NAMALWA (cell line): Measurements from ENCODE around the gene ZFAND3.

Experiments used
- DNase-seq: peaks from one replicate; pipeline ENCODE4 v3.0.0-alpha.2; 2015; ENCODE audit warnings: low spot score

The ZFAND3 gene

DNA sequence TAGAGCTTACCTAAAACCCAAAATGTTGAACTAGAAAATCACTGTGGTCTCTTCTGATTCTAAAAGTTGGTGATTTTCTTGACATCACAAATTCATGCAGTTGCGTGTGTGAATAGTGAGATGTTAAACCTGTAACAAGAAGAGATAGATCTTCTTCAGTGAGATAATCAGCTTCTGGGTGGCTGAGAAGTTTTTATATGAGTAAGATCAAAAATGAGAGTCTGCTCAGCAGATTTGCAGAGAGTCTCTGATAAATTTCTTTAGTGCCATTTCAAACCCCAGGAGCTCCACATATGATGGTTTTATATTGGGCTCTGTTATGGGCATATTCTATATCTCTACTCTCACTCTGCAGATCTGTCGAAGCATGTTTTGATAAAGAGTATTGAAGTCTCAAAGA is 185.4 kb downstream of the ZFAND3 start:
- DNase-seq = no peak

DNA sequence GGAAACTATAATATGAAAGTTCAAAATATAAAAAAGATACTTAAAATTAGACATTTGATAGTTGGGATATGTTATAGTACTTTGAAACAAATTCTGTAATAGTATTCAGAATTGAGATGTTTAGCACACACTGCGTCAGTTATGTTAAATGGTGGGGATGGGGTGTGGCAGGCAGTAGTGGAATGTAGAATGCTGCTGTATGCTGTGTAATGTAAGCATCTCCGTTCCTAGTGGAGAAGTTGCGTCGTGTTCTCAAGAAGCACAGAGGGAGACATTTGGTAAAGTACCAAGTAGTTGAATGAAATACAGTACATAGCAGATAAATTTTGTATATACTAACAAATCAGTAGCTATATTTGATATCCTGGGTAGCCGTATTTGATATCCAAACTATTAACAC is 192.4 kb downstream of the ZFAND3 start:
- DNase-seq = no peak

DNA sequence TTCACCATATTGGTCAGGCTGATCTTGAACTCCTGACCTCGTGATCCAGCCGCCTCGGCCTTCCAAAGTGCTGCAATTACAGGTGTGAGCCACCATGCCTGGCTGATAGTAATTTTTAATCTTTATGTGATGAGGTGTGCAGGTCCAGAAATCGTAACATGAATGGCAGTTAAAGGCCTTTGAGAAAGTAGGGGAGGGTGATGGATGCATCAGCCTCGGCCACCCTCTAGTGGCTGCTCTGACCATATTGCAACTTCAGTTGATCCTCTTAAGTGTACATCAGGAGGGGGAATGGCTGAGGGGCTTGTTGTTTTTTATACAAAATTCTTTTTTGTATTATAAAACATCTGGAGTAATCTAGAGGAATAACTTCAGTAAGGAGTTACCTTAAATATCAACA is 193.0 kb downstream of the ZFAND3 start:
- peak; percentile 63 for DNase-seq

DNA sequence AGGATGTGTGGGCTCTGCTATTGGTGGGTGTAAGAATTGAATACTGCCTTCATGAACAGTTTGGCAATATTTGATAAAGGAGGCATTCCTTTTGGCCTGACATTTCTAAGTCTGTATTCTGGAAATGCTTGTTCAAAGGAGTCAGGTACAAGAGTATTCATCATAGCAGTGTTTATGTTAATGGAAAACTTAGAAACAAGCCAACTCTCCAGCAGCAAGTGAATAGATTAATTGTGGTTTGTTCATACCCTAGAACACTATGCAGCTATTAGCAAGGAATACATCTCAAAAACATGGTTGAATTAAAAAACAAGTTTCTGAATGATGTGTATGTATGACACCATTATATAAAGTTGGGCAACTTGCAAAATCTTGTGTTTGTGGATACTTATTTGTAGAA is 195.8 kb downstream of the ZFAND3 start:
- no peak for DNase-seq

DNA sequence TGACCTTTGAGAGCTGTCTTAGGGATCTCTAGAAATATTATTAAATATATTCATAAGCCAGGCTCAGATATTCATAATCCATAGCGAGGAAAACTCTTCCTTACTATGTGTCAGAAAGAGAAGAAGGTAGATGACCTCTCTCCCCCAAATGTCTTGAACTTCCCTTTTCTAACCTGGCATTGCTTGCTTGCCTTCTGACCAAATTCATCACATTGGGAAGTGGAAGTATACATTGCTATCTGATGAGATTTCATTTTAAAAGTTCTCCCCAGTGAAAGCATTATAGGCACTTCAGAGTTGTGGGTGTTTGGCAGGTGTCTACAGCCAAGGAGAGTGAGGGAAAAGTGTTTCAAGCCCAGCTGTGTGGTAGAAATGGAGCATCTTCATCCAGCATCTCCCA is 197.3 kb downstream of the ZFAND3 start:
- DNase-seq = no peak

DNA sequence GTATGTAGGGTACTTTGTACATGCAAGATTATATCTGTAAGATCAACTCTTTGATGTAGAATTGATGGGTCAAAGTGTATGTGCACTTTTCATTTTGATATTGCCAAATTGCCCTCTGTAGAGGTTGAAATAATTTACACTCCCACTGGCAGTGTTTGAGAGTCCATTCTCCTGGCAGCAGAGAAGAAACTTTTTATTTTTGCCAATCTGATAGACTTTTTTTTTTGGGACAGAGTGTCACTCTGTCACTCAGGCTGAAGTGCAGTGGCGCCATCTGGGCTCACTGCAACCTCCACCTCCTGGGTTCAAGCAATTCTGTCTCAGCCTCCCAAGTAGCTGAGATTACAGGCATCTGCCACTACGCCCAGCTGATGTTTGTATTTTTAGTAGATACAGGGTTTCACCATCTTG is 199.2 kb downstream of the ZFAND3 start:
- no peak for DNase-seq

DNA sequence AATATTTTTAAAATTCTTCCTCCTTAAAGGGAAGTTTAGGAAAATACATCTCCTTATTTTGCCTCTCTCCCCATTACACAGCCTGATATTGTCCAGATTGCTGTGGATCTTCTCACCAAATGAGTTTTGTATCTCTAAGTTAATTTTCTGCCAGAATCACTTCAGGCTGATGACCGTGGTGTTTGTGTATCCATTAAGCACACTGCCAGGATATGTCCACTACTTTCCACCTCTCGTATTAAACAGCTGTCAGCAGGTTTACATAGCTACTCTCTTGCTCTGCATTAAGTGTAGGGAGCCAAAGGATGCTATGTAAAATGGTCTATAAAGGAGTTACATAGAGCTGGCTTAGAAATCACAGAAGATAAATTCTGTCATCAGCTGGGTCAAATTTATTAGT is 201.1 kb downstream of the ZFAND3 start:
- no peak for DNase-seq

DNA sequence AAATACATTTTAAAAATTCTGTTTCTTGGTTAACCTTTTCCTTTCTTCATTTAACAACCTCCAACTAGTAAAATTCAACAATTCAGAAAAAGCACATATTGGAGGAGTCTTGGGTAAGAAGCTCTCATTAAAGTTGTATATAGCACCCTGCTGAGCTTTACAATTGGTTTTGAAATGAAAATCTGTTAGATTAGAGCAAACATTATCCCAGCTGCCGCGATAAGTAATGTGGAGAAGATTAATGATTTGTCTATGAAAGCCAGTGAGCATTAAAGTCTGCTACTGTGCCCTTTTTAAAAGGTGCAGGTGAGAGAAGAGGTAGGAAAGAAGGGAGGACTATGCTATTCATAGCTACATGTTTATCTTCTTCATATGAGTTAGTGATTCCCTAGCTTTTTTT is 201.5 kb downstream of the ZFAND3 start:
- DNase-seq = no peak

DNA sequence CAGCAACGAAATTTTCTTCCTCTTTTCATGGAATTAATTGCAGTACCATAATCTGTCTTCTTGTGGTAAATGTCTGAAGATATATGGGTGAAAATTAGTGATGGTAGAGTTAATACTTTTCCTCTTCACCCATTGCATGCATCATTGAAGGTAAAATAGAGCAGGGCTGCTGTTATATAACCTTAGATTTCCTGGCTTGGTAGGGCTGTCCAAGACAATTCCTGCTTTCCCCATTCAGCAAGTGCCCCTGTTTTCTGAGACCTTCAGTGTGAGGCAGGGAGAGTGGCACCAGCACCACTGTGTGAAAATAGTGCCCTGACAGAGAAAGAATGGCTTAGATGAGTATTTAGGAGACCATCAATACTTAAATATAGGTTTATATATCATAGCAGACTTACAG is 202.0 kb downstream of the ZFAND3 start:
- DNase-seq = no peak

DNA sequence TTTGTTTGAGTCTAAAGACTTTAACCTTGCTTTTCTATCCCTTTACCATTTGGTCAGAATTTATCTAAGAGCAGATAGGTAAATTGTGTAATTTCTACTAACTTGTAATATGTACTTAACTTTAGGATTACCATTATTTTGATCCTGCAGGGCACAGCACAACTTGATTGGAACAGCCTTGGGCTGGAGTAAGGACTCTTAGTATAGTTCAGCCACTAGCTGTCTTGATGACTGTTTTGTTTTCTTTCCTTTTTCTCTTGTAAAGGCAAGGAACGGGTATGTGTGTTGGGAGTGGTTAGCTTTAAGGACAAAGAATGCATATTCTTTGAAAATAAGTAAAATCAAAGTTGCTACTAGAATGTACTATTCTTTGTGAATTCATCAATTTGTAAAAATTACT is 203.2 kb downstream of the ZFAND3 start:
- no peak for DNase-seq

DNA sequence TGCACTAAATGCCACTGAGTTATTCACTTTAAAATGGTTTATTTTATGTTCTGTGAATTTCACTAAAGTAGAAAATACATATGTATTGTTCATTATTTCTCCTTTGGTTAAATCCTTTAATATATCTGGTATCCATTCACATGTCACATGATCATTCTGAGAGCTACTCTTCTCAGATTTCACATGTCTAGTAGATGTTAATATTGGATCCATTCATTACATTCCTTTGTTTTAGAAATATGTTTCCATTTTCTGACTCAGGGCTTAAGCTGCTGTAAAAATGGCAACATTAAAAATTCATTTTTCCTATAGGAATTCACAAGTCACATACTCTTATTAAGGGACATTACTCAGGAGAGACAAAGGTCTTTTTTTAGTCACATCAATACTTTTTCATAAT is 205.4 kb downstream of the ZFAND3 start:
- no peak for DNase-seq

DNA sequence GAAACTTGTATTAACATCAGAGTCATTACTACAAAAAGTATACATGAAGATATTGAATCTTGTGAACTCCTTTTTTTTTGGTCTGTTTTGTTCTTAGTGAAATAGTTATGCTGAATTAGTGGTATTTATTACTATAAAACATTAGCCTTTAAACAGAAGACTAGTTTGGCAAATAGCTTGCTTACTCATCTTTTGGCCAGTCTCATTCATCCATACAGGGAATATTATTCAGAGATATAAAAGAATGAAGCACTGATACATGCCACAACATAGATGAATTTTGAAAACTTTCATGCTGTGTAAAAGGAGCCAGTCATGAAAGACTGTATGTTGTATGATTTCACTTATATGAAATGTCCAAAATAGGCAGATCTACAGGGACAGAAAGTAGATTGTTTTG is 205.9 kb downstream of the ZFAND3 start:
- DNase-seq = no peak

DNA sequence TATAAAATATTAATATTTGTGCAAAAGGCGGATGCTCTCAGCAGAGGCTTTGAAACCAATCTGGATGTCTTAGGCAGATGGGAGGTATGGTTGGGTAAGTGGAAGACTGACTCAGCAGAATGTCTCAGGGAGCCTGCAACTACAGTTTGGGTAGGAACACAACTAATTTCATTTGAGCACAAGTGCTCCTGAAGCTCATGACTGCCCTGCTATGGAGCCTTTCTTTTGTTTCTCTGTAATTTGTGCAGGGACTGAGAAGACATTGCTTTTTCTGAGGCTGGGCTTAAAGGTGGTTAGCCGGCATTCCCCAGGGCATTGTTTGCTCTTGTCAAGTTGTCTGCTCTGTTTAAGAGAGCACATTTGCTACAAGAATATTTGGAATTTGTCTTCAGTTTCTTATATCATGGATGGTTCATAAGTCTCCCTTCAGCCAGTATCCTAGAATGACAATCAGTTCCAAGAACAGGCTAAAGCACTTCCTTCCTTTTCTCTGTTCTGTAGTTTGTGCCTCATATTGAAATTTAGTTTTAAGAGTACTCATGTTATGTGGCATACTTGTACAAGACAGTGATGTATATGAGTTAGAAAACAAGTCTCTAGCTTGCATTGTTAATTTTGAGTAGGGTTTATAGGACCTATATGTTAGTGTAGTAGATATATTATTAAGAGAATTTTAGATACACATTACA is 208.3 kb downstream of the ZFAND3 start:
- no peak for DNase-seq

DNA sequence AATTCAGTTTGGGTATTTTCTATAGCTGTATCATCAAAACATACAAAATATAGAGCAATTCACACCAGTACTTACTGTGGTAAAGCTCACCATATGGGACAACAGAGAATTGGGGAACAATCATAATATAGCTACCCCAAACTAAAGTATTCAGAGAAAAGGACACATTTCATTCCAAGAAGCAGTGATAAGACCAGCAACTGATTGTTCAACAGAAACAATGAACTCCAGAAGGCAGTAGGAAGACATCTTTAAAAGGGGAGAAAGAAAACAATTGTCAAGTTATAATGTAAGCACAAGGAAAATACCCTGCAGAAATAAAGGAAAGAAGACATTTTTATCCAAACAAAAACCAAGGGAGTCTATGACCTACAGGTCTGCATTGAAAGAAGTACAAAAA is 210.9 kb downstream of the ZFAND3 start:
- DNase-seq = no peak

DNA sequence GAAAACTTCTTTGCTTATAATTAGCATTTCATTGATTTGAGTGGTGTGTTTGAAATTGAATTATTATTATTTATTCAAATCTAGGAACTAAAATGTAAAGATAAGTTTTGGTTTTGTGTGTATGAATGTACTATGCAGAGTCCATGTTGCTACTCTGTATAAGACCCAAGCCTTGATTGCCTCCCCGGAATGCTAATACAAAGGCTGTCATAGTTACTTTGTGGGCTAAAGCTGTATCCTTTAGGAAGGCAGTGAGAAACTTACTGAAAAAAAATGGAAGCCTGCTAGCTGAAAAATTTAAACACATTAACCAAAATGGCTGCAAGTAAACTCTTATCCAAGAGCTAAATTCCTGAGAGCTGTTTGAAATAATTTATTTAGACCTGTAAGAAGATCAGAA is 213.3 kb downstream of the ZFAND3 start:
- no peak for DNase-seq

DNA sequence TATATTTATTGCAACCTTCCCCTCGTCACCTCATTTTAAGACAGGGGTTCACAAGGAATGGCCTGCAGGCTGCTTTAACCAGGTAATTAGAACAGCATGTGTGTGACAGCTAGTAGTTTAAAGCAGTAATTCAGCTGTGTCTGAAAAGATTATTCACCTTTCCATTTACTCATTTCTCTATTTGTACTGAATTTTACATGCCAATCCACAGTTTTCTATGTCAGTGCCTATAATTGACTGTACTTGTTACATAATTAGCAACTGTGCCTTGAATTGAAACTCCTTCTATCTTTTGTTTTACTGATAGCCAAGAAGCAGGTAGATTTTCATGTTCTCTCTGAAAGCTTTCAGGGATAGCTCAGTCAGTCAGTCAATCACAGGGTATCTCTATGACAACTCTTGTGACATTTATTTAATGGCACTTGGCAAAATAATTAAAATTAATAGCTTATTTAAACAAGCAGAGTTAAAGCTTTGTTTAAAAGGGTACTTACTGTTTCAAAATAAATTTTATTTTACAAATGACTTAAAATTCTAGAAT is 214.0 kb downstream of the ZFAND3 start:
- no peak for DNase-seq

DNA sequence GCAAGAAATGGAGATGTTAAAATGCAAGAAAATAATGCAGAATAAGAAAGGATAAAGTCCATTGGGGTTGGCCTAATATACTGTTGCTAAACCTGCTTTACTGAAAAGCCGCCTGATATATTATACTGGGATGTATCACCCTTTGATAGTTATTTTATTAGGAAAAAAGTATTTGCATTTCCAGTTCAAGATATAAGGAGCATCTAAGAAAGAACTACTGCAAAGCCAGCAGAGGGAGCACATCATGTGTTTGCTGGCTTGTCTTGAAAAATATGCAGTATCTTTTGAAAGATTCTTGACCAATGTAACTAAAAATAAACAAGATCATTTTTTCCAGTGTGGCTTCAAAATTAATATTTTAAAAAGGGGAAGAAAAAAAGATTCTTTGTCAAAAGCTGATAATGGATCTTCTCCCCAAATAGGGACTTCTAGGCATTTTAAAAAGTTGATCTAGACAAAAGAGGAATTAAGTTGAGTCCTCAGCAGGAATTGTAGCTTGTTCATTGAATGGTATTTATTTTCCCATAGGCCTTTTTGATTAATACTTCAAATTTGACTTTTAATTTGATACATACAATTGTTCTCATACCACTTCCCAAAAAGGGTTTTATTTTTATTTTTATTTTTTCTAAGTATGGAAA is 214.9 kb downstream of the ZFAND3 start:
- peak; percentile 43 for DNase-seq

DNA sequence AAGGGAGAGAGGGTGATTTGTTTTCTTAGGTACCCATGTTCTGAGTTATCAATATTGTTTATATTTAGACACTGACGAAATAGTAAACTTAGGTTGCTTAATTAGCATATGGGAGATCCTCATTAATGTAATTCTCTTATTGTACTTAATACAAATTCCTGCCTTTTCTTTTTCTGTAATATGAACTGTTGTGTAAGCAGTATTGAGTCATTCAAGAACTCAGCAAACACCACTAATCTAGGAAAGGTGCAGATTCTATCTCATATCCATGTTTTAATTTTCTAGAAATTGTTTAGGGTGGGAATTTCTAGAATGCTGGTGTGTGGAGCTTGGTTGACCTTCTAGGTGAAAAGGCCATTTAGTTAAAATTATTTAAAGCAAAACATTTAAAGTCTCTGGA is 216.0 kb downstream of the ZFAND3 start:
- no peak for DNase-seq

DNA sequence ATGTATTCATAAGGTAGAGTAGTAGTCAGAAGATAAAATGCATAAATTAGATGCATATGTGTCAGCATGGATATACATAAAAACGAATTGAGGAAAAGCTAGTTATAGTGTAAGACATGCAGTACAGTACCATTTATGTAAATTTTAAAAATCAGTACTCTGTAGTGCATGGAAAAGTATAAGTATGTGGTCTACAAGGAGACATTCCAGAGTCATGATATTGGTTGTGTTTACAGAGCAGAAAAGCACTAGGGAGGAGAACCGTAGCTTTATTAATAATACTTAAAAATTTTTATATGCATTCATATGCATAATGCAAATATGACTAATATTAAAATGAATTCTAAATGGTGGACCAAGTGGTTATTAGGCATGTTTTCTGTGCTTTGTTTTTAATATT is 220.0 kb downstream of the ZFAND3 start:
- DNase-seq = no peak

DNA sequence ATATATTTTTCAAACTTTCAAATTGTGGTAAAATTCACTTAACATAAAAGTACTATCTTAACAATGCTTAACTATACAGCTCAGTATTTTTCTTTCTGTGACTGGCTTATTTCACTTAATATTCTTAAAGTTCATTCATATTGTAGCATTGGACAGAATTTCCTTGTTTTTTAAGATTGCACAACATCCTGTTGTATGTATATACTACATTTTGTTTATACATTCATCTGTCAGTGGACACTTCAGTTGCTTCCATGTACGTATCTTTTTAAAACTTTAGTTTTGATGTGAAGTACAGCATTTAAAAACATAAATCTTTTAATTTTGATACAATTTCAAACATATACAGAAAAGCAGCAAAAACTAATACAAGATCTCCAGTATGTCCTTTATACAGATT is 220.7 kb downstream of the ZFAND3 start:
- DNase-seq = no peak

DNA sequence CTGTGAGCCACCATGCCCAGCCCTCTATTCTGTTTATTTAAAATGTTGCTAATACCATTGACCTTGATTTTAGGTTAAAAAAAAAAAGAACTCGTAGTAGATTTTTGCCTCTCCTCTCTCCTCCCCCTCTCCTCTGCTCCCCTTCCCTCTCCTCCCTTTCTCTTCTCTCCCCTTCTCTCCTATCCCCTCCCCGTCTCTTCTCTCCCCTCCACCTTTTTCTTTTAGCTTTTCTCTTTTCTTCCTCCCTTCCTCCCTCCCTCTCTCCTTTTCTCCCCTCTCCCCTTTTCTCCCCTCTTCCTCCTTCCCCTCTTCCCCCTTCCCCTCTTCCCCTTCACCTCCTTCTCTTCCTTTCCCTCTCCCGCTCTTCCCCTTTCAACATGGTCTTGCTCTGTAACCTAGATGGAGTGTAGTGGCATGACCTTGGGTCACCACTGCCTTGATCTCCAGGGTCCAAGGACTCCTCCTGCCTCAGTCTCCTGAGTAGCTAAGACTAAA is 223.8 kb downstream of the ZFAND3 start:
- DNase-seq = no peak

DNA sequence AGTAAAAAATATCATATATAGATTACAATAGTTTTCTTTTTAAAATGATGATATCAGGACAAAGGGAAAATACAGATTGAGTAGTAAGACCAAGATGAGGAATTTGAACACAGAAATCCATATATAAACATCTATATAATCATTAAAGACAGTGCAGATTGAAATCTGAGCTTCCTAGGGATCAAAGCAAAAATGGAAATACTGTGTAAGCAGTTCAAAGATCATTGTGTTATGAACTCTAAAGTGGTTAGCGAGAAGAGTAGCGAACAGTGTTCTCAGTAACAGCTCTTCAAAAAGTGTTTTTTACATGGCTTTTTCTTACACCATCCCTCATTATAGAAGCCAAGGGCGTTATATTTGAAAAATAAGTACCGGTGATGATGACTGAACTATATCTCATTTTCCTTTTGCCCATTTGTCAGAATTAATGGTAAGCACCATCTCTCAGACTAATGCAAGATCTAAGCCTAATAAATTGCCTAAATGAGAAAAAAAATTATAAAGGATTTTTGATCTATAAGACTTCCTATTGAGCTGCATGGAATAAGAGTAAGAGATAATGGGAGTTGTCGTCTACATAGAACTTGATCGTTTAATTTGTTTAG is 226.3 kb downstream of the ZFAND3 start:
- no peak for DNase-seq

DNA sequence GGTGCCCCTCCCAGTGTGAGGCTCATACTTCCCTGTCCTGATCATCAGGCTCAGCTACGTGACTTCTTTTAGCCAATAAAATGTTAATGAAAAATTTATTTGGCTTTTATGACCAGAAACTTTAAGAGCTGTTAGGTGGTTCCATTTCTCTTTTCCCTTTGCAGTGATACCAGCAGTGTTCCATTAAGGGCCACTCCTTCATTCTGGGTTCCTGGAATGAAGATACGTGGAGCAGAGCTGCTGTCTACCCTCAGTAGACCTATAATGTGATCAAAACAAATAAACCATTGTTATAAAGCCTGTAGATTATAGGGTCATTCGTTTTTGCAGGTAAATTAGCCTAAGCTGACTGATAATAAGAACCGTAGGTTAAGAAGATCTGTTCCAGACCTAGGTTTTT is 228.0 kb downstream of the ZFAND3 start:
- no peak for DNase-seq
